ENCODE measurements around the gene STK32B. TPM values are rescaled to one million over a fixed set of nuclear protein-coding genes. Genes with fewer than 3 reads are reported as not detected.

The STK32B gene
- total and polyA plus RNA-seq, 9 of the 15 experiments (the other 6 are each of a cell fraction or from before 2014, with no cell fraction given), result 0.03 to 0.20 (median 0.07) TPM; not detected in 2

DNA sequence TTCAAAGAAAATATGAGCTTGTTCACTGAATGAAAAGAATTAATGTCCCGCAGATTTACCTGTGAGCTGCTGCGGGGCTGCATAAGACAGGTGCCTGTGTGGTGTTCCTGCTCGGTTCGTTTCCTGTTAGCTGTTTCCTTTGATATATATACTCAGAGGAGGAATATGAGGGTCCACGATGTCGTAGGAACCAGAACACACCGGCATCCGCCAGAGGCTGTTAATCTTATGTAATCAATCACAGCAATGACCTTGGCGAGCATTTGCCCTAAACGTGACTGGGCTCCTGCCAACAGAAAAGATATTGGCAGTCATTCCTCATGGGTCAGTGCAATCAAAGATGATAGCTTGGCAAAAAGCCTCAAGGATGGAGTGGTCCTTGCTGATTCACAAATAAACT lies 396.9 kb downstream of the STK32B start:
- ATAC-seq (no peak), FAIRE-seq (no peak), DNase-seq (ENCODE audit: extremely low read depth in 1 of 4, low spot score in 3 of 4) (no peak)
- Histone ChIP-seq H3K9me1 (ENCODE audit: control insufficient read depth, insufficient read depth, low read length) (no peaks in the 10 kb centered on the region), H3K4me2 (ENCODE audit: insufficient read depth, low read length) (no peak overlapping the region), H3K9me3 (replicated peaks; ENCODE audit: control insufficient read depth, insufficient read depth, low read depth, low read length) (no peaks in the 10 kb centered on the region), H3K27ac (ENCODE audit: extremely low read depth, low read depth, low read length) (no peak overlapping the region), H3K4me1 (replicated peaks in 1 of 2; ENCODE audit: control insufficient read depth in 2 of 2, insufficient read depth in 2 of 2, low read length in 2 of 2) (no peaks in the 10 kb centered on the region; a peak in 2 of 5 replicates), H3K27me3 (ENCODE audit: control insufficient read depth in 2 of 2, insufficient read depth in 2 of 2, low read length in 2 of 2) (peaks cover 0 to 19% of the 10 kb centered on the region in 2 experiments; a peak in 4 of 5 replicates), H3K9ac (ENCODE audit: insufficient read depth in 1 of 2, low read depth in 2 of 2, low read length in 2 of 2) (no peak overlapping the region), H4K20me1 (replicated peaks; ENCODE audit: control insufficient read depth, insufficient read depth, low read length) (no peaks in the 10 kb centered on the region), H2AFZ (ENCODE audit: low read depth, low read length) (no peak overlapping the region), H3K36me3 (ENCODE audit: control insufficient read depth, insufficient read depth, low read length) (no peaks in the 10 kb centered on the region; the same call in 2 of the 3 replicates), H3K79me2 (ENCODE audit: control insufficient read depth, insufficient read depth, low read length) (no peaks in the 10 kb centered on the region), H3K4me3 (no peak overlapping the region)
- no TSS peak for BruUV-seq (replicated peaks)
- intact Hi-C loops (cut with micrococcal nuclease), result no loop called here
- POLR2A ChIA-PET, result interaction anchor here (0.7 kb wide), 1 partner anchor 167 kb away, joined by 3 read pairs; no protein-coding TSS in a partner anchor
- in situ Hi-C loops (cut with MboI), result no loop called here
- under 1% methylated on average over 10 of the region's 10 CpGs for WGBS (ENCODE audit: insufficient coverage, low coverage, missing lambda C conversion rate)
- CTCF ChIA-PET (ENCODE audit: low intra/inter-chr PET ratio), result no interaction called here
- TF ChIP-seq NELFE (IDR thresholded peaks at IDR 0.05; ENCODE audit: insufficient read depth, insufficient read length) (no peak), NFYB (IDR thresholded peaks at IDR 0.05; ENCODE audit: extremely low read depth, insufficient read length) (no peak), KAT8 (IDR thresholded peaks at IDR 0.05; ENCODE audit: low read depth) (no peak), ZBTB1 (CRISPR knock-in tag; IDR thresholded peaks at IDR 0.05; ENCODE audit: borderline replicate concordance, low read depth) (no peak), ZNF766 (CRISPR knock-in tag; conservative IDR thresholded peaks at IDR 0.05) (no peak), TBP (optimal IDR thresholded peaks at IDR 0.05; ENCODE audit: low read depth, low read length) (no peak), ZNF707 (CRISPR knock-in tag; conservative IDR thresholded peaks at IDR 0.05) (no peak), SNIP1 (IDR thresholded peaks at IDR 0.05; ENCODE audit: low read depth) (no peak)
- TF ChIP-seq, protein P1, sequence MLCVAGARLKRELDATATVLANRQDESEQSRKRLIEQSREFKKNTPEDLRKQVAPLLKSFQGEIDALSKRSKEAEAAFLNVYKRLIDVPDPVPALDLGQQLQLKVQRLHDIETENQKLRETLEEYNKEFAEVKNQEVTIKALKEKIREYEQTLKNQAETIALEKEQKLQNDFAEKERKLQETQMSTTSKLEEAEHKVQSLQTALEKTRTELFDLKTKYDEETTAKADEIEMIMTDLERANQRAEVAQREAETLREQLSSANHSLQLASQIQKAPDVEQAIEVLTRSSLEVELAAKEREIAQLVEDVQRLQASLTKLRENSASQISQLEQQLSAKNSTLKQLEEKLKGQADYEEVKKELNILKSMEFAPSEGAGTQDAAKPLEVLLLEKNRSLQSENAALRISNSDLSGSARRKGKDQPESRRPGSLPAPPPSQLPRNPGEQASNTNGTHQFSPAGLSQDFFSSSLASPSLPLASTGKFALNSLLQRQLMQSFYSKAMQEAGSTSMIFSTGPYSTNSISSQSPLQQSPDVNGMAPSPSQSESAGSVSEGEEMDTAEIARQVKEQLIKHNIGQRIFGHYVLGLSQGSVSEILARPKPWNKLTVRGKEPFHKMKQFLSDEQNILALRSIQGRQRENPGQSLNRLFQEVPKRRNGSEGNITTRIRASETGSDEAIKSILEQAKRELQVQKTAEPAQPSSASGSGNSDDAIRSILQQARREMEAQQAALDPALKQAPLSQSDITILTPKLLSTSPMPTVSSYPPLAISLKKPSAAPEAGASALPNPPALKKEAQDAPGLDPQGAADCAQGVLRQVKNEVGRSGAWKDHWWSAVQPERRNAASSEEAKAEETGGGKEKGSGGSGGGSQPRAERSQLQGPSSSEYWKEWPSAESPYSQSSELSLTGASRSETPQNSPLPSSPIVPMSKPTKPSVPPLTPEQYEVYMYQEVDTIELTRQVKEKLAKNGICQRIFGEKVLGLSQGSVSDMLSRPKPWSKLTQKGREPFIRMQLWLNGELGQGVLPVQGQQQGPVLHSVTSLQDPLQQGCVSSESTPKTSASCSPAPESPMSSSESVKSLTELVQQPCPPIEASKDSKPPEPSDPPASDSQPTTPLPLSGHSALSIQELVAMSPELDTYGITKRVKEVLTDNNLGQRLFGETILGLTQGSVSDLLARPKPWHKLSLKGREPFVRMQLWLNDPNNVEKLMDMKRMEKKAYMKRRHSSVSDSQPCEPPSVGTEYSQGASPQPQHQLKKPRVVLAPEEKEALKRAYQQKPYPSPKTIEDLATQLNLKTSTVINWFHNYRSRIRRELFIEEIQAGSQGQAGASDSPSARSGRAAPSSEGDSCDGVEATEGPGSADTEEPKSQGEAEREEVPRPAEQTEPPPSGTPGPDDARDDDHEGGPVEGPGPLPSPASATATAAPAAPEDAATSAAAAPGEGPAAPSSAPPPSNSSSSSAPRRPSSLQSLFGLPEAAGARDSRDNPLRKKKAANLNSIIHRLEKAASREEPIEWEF (CRISPR knock-in tag; IDR thresholded peaks at IDR 0.05), result no peak
- TF ChIP-seq, protein P2, sequence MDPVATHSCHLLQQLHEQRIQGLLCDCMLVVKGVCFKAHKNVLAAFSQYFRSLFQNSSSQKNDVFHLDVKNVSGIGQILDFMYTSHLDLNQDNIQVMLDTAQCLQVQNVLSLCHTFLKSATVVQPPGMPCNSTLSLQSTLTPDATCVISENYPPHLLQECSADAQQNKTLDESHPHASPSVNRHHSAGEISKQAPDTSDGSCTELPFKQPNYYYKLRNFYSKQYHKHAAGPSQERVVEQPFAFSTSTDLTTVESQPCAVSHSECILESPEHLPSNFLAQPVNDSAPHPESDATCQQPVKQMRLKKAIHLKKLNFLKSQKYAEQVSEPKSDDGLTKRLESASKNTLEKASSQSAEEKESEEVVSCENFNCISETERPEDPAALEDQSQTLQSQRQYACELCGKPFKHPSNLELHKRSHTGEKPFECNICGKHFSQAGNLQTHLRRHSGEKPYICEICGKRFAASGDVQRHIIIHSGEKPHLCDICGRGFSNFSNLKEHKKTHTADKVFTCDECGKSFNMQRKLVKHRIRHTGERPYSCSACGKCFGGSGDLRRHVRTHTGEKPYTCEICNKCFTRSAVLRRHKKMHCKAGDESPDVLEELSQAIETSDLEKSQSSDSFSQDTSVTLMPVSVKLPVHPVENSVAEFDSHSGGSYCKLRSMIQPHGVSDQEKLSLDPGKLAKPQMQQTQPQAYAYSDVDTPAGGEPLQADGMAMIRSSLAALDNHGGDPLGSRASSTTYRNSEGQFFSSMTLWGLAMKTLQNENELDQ (CRISPR knock-in tag; IDR thresholded peaks at IDR 0.05; ENCODE audit: borderline replicate concordance), result no peak
- TF ChIP-seq, protein P3, sequence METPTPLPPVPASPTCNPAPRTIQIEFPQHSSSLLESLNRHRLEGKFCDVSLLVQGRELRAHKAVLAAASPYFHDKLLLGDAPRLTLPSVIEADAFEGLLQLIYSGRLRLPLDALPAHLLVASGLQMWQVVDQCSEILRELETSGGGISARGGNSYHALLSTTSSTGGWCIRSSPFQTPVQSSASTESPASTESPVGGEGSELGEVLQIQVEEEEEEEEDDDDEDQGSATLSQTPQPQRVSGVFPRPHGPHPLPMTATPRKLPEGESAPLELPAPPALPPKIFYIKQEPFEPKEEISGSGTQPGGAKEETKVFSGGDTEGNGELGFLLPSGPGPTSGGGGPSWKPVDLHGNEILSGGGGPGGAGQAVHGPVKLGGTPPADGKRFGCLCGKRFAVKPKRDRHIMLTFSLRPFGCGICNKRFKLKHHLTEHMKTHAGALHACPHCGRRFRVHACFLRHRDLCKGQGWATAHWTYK (CRISPR knock-in tag; IDR thresholded peaks at IDR 0.05), result no peak
- TF ChIP-seq, protein P4, sequence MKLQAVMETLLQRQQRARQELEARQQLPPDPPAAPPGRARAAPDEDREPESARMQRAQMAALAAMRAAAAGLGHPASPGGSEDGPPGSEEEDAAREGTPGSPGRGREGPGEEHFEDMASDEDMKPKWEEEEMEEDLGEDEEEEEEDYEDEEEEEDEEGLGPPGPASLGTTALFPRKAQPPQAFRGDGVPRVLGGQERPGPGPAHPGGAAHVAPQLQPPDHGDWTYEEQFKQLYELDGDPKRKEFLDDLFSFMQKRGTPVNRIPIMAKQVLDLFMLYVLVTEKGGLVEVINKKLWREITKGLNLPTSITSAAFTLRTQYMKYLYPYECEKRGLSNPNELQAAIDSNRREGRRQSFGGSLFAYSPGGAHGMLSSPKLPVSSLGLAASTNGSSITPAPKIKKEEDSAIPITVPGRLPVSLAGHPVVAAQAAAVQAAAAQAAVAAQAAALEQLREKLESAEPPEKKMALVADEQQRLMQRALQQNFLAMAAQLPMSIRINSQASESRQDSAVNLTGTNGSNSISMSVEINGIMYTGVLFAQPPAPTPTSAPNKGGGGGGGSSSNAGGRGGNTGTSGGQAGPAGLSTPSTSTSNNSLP (IDR thresholded peaks at IDR 0.05; ENCODE audit: borderline replicate concordance, low read depth, low read length), result no peak
